Measurements from ENCODE around the gene PIEZO2. TPM values are rescaled to one million over a fixed set of nuclear protein-coding genes. Genes with fewer than 3 reads are reported as not detected.

Gene PIEZO2
- 31.1 TPM for total RNA-seq

GRCh38 chr18:11149441-11150270 is at the start of gene PIEZO2:
Gene PIEZO2 (minus strand): TSS chr18:11149569. CDS start chr18:11148588, 981 bp downstream.

Small RNA genes lying within 50 kb of the gene (small RNA-seq; reads per million reads assigned to genes)
- gene AP001180.3 (ENCODE audit: low replicate concordance): not detected
- not detected for gene AP001180.5 (ENCODE audit: low replicate concordance)
- gene MIR6788 (ENCODE audit: low replicate concordance): not detected

All from metanephros (tissue), 2 donors.